ENCODE measurements around the gene NRP2. TPM values are rescaled to one million over a fixed set of nuclear protein-coding genes. Genes with fewer than 3 reads are reported as not detected.

Gene NRP2
- total RNA-seq, 2 experiments from 2014 or later, result 0.19 TPM; not detected in 1

GRCh38 chr2:205657579-205657978 lies 24.7 kb upstream of the NRP2 start:
- Histone ChIP-seq H3K9me3 (ENCODE audit: control insufficient read depth in 1 of 2, insufficient read depth in 1 of 2, low read length in 2 of 2) (no peaks in the 10 kb centered on the region), H3K36me3 (ENCODE audit: insufficient read depth, low read length) (no peaks in the 10 kb centered on the region), H3K27ac (ENCODE audit: low read depth in 1 of 2, low read length in 2 of 2) (no peak overlapping the region), H3K27me3 (ENCODE audit: control insufficient read depth in 1 of 2, insufficient read depth in 2 of 2, low read length in 2 of 2) (no peaks in the 10 kb centered on the region), H3K4me3 (ENCODE audit: low read length) (no peak overlapping the region), H3K4me1 (ENCODE audit: insufficient read depth, low read length) (peaks cover 11% of the 10 kb centered on the region)
- Mint-ChIP-seq H3K9me3 (no peaks in the 10 kb centered on the region), H3K27me3 (no peaks in the 10 kb centered on the region), H3K27ac (no peak overlapping the region), H3K4me1 (ENCODE audit: low read depth) (peaks cover 20% of the 10 kb centered on the region), H3K4me3 (no peak overlapping the region), H3K36me3 (ENCODE audit: low read depth) (no peaks in the 10 kb centered on the region)
- no peak for TF ChIP-seq CTCF (IDR thresholded peaks at IDR 0.05)
- ATAC-seq (ENCODE audit: poor library complexity) (no peak), DNase-seq (no peak)
- intact Hi-C loops (cut with DNase I, micrococcal nuclease), result no loop called here
- ChIA-PET CTCF (no interaction called here), POLR2A (no interaction called here)

- Mint-ChIP-seq H3K27me3 (no peaks in the 10 kb centered on the region), H3K36me3 (ENCODE audit: low read depth) (no peaks in the 10 kb centered on the region), H3K4me3 (no peak overlapping the region), H3K27ac (no peak overlapping the region), H3K4me1 (ENCODE audit: low read depth) (peaks cover 20% of the 10 kb centered on the region), H3K9me3 (no peaks in the 10 kb centered on the region)
- intact Hi-C loops (cut with DNase I, micrococcal nuclease), result no loop called here
- H3K27ac ChIP-seq (ENCODE audit: low read depth in 1 of 2, low read length in 2 of 2), result no peak overlapping the region
- H3K36me3 ChIP-seq (ENCODE audit: insufficient read depth, low read length), result no peaks in the 10 kb centered on the region
- no peak overlapping the region for H3K4me3 ChIP-seq (ENCODE audit: low read length)
- ATAC-seq (ENCODE audit: poor library complexity) (no peak), DNase-seq (no peak)
- POLR2A ChIA-PET, result no interaction called here
- no peak for TF ChIP-seq CTCF (IDR thresholded peaks at IDR 0.05)
- no peaks in the 10 kb centered on the region for H3K9me3 ChIP-seq (ENCODE audit: control insufficient read depth in 1 of 2, insufficient read depth in 1 of 2, low read length in 2 of 2)
- no peaks in the 10 kb centered on the region for H3K27me3 ChIP-seq (ENCODE audit: control insufficient read depth in 1 of 2, insufficient read depth in 2 of 2, low read length in 2 of 2)
- CTCF ChIA-PET, result no interaction called here
- H3K4me1 ChIP-seq (ENCODE audit: insufficient read depth, low read length), result peaks cover 11% of the 10 kb centered on the region
Measured at GRCh38 chr2:205658068-205658467, 24.2 kb upstream of the NRP2 start.

DNA sequence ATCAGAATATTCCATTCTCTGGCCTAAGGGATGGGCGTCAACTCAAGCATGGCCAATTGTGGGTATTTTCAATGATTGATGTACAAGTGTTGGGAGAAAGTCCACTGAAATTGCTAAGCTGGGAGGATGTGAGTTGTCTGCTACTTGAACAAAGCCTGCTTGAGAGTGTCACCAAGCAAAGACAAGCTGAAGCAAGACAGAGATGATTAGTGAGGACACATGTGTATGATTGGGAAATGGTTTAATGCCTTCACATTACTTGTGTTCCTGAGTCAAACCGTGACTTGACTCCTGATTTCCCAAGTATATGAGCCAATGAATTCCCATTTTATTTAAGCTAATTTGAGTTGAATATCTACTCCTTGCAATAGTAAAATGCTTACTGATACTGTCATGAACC lies 23.7 kb upstream of the NRP2 start:
- peaks cover 20% of the 10 kb centered on the region for H3K4me1 Mint-ChIP-seq (ENCODE audit: low read depth)
- Histone ChIP-seq H3K27me3 (ENCODE audit: control insufficient read depth in 1 of 2, insufficient read depth in 2 of 2, low read length in 2 of 2) (no peaks in the 10 kb centered on the region), H3K4me1 (ENCODE audit: insufficient read depth, low read length) (peaks cover 11% of the 10 kb centered on the region), H3K36me3 (ENCODE audit: insufficient read depth, low read length) (no peaks in the 10 kb centered on the region), H3K4me3 (ENCODE audit: low read length) (no peak overlapping the region), H3K9me3 (ENCODE audit: control insufficient read depth in 1 of 2, insufficient read depth in 1 of 2, low read length in 2 of 2) (no peaks in the 10 kb centered on the region), H3K27ac (ENCODE audit: low read depth in 1 of 2, low read length in 2 of 2) (no peak overlapping the region)
- no peak for TF ChIP-seq CTCF (IDR thresholded peaks at IDR 0.05)
- DNase-seq (no peak), ATAC-seq (ENCODE audit: poor library complexity) (no peak)
- H3K27me3 Mint-ChIP-seq, result no peaks in the 10 kb centered on the region
- ChIA-PET POLR2A (no interaction called here), CTCF (no interaction called here)
- no peak overlapping the region for H3K27ac Mint-ChIP-seq
- H3K4me3 Mint-ChIP-seq, result no peak overlapping the region
- no peaks in the 10 kb centered on the region for H3K9me3 Mint-ChIP-seq
- no peaks in the 10 kb centered on the region for H3K36me3 Mint-ChIP-seq (ENCODE audit: low read depth)
- intact Hi-C loops (cut with DNase I, micrococcal nuclease), result no loop called here
